RKO (cell line): ENCODE measurements around the gene ZNF451.

Source experiments
- DNase-seq: peaks from one replicate; pipeline ENCODE4 v3.0.0-alpha.2; 2016; ENCODE audit warnings: low spot score

The ZNF451 gene

DNA sequence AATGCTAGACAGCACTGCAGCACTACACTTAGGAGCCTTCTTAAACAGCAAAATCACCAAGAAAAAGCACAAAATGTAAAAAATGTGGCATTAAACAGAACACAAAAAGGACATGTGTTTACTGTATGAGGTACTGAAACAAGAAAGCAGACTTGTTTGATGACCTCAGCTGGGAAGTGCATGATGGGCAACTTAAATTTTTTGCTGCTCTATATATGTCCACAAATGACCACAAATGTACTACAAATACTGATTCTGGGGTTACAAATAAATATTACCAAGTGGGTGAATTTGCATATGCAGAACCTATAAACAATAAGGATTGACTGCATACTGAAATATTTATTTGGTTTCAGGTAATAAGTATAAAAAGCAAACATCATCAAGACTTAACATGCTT is 119.0 kb downstream of the ZNF451 start:
- no peak for DNase-seq

DNA sequence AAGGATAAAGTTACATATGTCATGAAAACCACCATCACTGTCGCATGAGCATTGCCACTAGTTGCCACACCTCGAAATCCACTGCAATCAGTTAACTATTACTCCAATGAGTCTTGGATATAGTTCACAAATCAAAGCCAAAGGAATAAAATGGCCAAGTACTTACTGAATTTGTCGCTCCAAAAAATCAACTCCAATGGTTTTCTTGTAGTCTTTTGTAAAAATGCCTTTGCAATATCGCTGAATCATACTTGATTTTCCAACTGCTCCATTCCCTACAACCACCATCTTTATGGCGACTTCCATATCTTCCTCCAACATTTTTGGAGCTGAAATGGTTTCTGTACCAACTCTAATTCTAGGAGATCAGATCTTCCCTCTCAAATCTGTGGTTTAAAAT is 120.1 kb downstream of the ZNF451 start:
- no peak for DNase-seq

DNA sequence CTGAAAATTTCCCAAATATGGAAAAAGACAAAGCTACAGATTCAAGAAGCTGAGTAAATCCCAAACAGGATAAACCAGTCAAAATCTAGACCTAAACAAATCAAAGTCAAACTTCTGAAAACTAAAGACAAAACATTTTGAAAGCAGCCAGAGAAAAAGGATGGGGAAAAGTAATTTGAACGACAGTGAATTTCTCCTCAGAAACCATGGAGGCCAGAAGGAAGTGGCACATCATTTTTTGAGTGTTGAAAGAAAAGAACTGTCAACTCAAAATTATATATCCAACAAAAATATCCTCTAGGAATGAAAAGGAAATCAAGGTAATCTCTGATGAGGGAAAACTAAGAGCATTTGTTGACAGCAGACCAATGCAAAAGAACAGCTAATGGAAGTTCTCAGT is 125.3 kb downstream of the ZNF451 start:
- DNase-seq, result no peak

DNA sequence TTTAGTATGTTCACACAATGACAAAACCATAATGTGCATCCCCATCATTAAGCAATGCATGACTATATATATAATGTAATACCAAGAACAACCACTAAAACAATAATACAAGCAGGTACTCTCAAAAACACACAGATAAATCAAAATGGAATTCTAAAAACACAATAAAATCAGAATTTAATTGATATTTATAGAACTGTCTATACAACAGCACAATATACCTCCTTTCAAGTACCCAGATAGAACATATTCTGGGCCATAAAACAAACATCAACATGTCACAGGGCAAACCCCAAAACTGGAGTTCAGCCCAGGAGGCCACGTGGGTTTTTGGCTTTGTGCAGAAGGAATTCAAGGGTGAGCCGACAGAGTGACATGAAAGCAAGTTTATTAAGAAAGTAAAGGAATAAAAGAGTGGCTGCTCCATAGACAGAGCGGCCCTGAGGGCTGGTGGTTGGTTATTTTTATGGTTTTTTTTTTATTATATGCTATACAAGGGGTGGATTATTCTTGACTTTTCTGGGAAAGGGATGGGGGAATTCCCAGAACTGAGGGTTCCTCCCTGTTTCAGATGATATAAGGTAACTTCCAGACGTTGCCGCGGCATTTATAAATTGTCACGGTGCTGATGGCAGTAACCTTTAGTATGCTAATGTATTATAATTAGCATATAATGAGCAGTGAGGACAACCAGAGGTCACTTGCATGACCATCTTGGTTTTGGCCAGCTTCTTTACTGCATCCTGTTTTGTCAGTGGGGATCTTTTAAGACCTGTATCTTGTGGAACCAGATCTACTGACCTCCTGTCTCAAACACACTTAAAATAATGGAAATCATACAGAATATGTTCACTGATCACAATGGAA is 126.5 kb downstream of the ZNF451 start:
- no peak for DNase-seq

DNA sequence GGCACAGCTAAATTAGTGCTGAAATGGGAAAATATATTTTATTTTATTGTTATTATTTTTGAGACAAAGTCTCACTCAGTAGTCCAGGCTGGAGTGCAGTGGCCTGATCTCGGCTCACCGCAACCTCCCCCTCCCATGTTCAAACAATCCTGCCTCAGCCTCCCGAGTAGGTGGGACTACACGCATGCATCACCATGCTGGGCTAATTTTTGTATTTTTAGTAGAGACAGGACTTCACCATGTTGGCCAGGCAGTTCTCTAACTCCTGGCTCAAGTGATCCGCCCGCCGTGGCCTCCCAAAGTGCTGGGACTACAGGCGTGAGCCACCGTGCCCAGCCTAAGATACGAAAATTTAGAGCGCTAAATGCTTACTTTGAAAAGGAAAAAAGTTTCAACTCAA is 127.3 kb downstream of the ZNF451 start:
- no peak for DNase-seq
